HFF-Myc (cell line): ENCODE data around the gene LAYN.

Experiments used
- DNase-seq: peaks from one replicate; pipeline ENCODE4 v3.0.0-alpha.2; 2011; ENCODE audit warnings: low read depth; ENCODE audit errors: extremely low read depth
- H3K4me3 ChIP-seq: replicated peaks from 2 replicates; pipeline ENCODE4 v1.5.1; 2011; ENCODE audit warnings: low read depth, mild to moderate bottlenecking, control low read depth, low read length
- TF ChIP-seq, protein P1 (sequence below): IDR thresholded peaks from 2 replicates; pipeline ENCODE4 v1.5.1; 2012; ENCODE audit warnings: mild to moderate bottlenecking, low read depth, low read length, control low read depth; ENCODE audit errors: missing control alignments

The LAYN gene

DNA sequence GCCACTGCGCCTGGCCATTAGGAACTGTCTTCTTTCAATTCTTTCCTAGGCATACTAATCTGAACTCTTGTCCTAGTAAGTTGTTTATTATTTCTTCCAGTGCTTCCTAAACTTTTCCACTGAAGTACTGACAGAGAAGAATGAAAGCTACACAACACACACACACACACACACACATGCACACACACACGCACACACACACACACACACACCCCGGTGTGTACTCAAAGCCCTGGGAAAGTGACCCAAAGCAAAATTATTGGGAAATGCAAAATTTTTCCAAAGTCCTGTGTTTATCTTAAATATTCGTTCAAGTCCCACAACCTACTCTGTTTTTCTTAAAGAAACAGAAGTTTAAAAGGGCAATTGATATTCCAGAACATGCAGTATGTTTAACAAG, 42.4 kb downstream of the LAYN start:
- DNase-seq = no peak
- TF ChIP-seq, protein P1, sequence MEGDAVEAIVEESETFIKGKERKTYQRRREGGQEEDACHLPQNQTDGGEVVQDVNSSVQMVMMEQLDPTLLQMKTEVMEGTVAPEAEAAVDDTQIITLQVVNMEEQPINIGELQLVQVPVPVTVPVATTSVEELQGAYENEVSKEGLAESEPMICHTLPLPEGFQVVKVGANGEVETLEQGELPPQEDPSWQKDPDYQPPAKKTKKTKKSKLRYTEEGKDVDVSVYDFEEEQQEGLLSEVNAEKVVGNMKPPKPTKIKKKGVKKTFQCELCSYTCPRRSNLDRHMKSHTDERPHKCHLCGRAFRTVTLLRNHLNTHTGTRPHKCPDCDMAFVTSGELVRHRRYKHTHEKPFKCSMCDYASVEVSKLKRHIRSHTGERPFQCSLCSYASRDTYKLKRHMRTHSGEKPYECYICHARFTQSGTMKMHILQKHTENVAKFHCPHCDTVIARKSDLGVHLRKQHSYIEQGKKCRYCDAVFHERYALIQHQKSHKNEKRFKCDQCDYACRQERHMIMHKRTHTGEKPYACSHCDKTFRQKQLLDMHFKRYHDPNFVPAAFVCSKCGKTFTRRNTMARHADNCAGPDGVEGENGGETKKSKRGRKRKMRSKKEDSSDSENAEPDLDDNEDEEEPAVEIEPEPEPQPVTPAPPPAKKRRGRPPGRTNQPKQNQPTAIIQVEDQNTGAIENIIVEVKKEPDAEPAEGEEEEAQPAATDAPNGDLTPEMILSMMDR = no peak
- H3K4me3 ChIP-seq = no peak overlapping the region

DNA sequence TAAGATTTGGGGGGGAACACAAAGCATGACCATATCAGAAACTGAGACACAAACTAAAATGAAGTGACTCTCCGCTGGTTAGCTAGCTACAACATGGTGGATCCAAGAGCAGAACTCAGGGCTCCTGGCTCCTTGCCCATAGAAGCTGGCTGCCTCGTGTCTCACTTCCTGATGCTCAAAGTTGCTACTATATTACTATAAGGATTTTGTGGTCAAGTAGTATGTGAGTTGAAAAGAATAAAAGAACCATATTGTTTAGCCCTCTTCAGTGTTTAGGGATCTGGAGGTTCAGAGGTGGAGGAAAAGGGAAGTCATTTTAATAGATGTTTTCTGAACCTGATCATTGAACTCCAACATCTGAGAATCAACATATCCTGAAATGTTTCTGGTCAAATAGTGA, 44.9 kb downstream of the LAYN start:
- DNase-seq = no peak
- TF ChIP-seq, protein P1 = no peak
- H3K4me3 ChIP-seq = no peak overlapping the region

DNA sequence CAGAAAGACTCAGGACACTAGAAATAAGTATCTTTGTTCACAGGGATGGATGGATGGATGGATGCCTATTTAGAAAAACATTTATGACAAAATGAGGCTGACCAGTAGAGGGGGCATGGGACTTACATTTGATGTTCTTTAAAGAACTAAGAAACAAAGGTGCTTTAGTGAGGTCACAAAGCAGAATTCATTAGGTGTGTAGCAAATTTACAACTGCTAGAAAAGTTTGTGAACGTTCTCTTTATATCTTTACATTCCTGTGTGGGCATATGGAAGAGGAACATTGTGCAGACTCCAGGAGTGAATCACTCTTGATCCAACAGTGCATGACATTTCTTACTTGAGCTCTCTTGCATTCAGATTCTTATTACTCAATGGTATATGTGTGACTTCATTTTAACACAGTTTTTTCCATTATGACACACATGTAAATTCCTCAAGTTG, 45.9 kb downstream of the LAYN start:
- no peak overlapping the region for H3K4me3 ChIP-seq
- no peak for DNase-seq
- TF ChIP-seq, protein P1 = peak; percentile 61

DNA sequence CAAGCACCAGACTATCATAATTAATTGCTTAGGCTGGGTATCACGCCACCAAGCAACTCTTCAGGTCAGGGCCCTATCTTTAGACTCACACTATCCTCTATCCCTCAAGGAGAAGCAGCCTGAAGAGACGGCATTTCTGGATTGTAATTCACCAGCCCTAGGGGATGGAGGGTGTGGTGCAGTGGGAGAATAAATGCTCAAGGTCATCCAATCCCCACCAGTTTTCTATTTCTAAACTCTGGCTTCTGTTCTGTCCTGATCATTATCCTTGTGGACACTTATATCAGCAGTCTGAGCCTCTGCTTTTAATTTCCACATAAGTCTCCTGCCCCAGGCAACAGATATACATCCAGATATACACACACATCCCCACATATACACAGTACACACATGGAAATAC, 48.6 kb downstream of the LAYN start:
- TF ChIP-seq, protein P1 = no peak
- no peak for DNase-seq
- H3K4me3 ChIP-seq = no peak overlapping the region

DNA sequence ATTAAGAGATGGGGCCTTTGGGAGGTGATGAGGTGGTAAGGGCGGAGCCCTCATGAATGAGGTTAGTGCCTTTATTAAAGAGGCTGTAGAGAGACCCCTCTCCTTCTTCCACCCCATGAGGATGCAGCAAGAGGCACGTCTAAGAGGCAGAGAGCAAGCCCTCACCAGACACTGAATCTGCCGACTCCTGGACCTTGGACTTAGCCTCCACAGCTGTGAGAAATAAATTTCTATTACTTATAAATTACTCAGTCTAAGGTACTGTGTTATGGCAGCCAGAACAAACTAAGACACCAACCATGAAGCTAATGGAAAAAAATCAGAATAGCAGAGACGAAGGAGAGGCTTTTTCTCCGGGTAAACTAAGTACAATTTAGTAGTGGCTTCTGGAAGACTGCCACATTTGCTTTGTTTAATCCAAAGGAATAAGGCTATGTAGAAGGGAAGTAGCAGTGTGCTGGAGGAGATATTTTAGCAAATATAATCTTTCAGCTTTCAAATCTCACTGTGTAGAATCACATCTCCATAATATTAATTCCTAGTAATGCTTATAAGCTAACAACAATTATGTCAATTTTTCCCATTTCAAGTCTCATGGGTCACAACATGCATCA, 49.5 kb downstream of the LAYN start:
- TF ChIP-seq, protein P1 = no peak
- no peak overlapping the region for H3K4me3 ChIP-seq
- DNase-seq = no peak

DNA sequence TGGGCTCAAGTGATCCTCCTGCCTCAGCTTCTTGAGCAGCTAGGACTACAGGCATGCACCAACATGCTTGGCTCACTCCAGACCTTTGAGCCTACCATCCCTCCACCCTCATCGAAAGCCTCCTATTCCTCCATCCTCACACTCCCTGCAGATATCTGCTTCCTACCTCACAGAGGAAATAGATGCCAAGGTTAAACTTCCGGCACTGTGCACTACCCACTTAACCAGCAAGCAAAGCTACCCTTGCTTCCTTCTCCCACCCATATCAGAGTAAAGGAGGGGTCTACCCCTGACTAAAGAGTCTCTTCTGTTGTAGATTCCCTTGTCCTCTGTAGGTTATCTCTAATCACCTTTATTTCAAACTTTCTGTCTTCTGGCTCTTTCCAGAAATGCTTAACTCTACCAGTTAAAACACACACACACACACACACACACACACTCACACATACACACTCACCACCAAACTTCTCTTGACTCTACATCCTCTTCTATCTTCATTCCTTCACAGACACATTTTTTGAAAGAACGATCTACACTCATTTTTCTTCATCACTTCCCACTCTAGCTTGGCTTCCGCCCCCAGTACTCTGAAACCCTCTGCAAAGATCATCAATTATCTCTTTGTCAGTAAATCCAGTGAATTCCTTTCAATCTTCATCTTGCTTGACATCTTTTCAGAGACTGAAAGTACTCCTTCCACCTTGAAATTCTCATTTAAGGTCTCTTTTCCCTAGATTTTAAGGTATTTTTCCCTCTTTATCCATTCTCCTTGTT, 50.9 kb downstream of the LAYN start:
- H3K4me3 ChIP-seq = no peak overlapping the region
- TF ChIP-seq, protein P1 = no peak
- no peak for DNase-seq
